Neural progenitor cell (in vitro differentiated cells): ENCODE results near the gene KRT6C. TPM values are rescaled to one million over a fixed set of nuclear protein-coding genes. Genes with fewer than 3 reads are reported as not detected.

Source experiments
- DNase-seq: peaks from one replicate; pipeline ENCODE4 v3.0.0-alpha.2; 2016; ENCODE audit warnings: low spot score
- H2AFZ ChIP-seq: fragments of 200-600 bp; sonication (generic); replicated peaks from 2 replicates; pipeline ENCODE4 v1.6.1; 2016; ENCODE audit warnings: antibody characterized with exemption
- H3F3A ChIP-seq: fragments of 200-600 bp; sonication (generic); 2 replicates; pipeline ENCODE4 v1.6.1; 2016; ENCODE audit warnings: antibody characterized with exemption, low read depth
- H3K27ac ChIP-seq: fragments of 200-600 bp; sonication (generic); 2 replicates; pipeline ENCODE4 v1.5.1; 2016; ENCODE audit warnings: mild to moderate bottlenecking
- H3K27me3 ChIP-seq: fragments of 200-600 bp; sonication (generic); 2 replicates; pipeline ENCODE4 v1.6.1; 2016; ENCODE audit warnings: mild to moderate bottlenecking, moderate library complexity
- H3K36me3 ChIP-seq: fragments of 200-600 bp; sonication (generic); 2 replicates; pipeline ENCODE4 v1.5.1; 2016
- H3K4me1 ChIP-seq: fragments of 200-600 bp; sonication (generic); 2 replicates; pipeline ENCODE4 v1.6.1; 2016; ENCODE audit warnings: mixed run types
- H3K4me2 ChIP-seq: fragments of 200-600 bp; sonication (generic); 2 replicates; pipeline ENCODE4 v1.6.1; 2016
- H3K4me3 ChIP-seq: fragments of 200-600 bp; sonication (generic); 2 replicates; pipeline ENCODE4 v1.5.1; 2016
- H3K79me2 ChIP-seq: fragments of 200-600 bp; sonication (generic); 2 replicates; pipeline ENCODE4 v1.6.1; 2016; ENCODE audit warnings: low read depth
- H3K9ac ChIP-seq: fragments of 200-600 bp; sonication (generic); 2 replicates; pipeline ENCODE4 v1.6.1; 2016
- H3K9me3 ChIP-seq: fragments of 200-600 bp; sonication (generic); 2 replicates; pipeline ENCODE4 v1.5.1; 2016; ENCODE audit warnings: low read depth
- H4K20me1 ChIP-seq: fragments of 200-600 bp; sonication (generic); 2 replicates; pipeline ENCODE4 v1.6.1; 2016; ENCODE audit warnings: low read depth
- H3K27ac Mint-ChIP-seq: 3 replicates; pipeline ENCODE4 v1.8.0; 2021; ENCODE audit warnings: mixed read lengths
- H3K27me3 Mint-ChIP-seq: 2 replicates; pipeline ENCODE4 v1.8.0; 2022; ENCODE audit warnings: low read depth, mild to moderate bottlenecking, inconsistent platforms, moderate library complexity, mixed read lengths; ENCODE audit not compliant: insufficient read depth
- H3K36me3 Mint-ChIP-seq: 3 replicates; pipeline ENCODE4 v1.8.0; 2021; ENCODE audit warnings: mixed read lengths
- H3K4me1 Mint-ChIP-seq: 3 replicates; pipeline ENCODE4 v1.8.0; 2021; ENCODE audit warnings: mixed read lengths
- H3K4me3 Mint-ChIP-seq: 3 replicates; pipeline ENCODE4 v1.8.0; 2021; ENCODE audit warnings: mild to moderate bottlenecking, moderate library complexity, mixed read lengths
- H3K9me3 Mint-ChIP-seq: 3 replicates; pipeline ENCODE4 v1.8.0; 2020; ENCODE audit warnings: mixed read lengths
- EZH2 ChIP-seq: fragments of 200-600 bp; sonication (generic); IDR thresholded peaks from 2 replicates; pipeline ENCODE4 v1.6.1; 2017; ENCODE audit warnings: antibody characterized with exemption, mild to moderate bottlenecking, moderate library complexity
- EZH2phosphoT487 ChIP-seq: fragments of 200-600 bp; sonication (generic); IDR thresholded peaks from 2 replicates; pipeline ENCODE4 v1.6.1; 2017; ENCODE audit warnings: antibody characterized with exemption
- total RNA-seq: library from RNA; depleted of rRNA; stranded (reverse); fragments of >200 nt; gene quantifications from 2 replicates; pipeline ENCODE4 v1.2.3, GENCODE V29; 2015; ENCODE audit warnings: low replicate concordance
- TF ChIP-seq, protein P1 (sequence below): fragments of 200-600 bp; sonication (generic); IDR thresholded peaks from 2 replicates; pipeline ENCODE4 v1.5.1; 2017; ENCODE audit warnings: antibody characterized with exemption, mild to moderate bottlenecking

KRT6C gene
- total RNA-seq, 1 donor from 2014 or later, result not detected

DNA sequence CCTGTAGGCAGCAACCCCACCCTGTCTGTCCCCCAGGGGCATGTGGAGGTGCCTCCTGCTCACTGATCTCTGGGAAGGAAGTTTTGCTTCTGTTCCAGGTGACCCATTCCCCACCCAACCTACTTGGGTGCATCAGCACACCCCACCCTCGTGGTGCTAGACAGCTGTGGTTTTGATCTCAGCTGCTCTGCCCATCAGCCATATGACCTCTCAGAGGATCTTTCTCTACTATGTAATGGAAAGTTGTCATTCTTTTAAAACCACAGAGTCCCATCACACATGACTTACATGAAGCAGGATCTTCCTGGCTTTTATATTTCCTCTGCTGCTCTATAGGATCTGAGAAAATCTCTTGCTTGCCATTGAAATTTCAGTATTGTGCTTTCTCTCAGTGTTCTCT, 53.9 kb downstream of the KRT6C start:
- H3F3A ChIP-seq, result no peaks in the 10 kb centered on the region
- Mint-ChIP-seq H3K4me3 (no peak overlapping the region), H3K27ac (no peak overlapping the region)

DNA sequence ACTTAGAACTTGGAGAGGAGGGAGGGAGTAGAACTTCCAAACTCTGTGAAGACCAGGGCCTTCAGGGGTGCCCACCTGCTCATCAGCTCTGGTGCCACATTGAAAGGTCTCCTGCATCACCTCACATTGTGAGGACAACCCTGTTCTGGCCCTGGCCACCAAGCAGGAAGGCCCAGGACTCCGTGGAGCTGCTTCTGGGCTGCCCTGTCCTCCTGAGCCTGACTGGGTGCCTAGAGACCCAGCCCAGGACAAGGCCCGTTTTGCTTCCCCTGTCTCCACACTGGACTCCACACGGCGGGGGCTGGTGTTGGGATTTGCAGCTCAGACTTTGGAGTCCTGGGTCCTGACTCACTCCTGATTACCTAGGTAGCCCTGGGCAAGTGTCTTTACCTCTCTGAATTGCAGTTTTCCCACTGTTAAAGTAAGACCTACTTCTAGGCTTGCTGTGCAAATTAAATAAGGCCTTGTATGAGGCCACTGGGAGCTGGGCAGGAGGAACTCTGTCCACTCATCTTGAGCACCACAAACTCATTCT, 55.0 kb downstream of the KRT6C start:
- Mint-ChIP-seq H3K4me3 (no peak overlapping the region), H3K36me3 (no peaks in the 10 kb centered on the region), H3K9me3 (no peaks in the 10 kb centered on the region), H3K27ac (no peak overlapping the region), H3K27me3 (peaks cover 6% of the 10 kb centered on the region), H3K4me1 (peaks cover 9% of the 10 kb centered on the region)
- H3K9me3 ChIP-seq, result no peaks in the 10 kb centered on the region
- H3K27ac ChIP-seq, result no peak overlapping the region
- no peaks in the 10 kb centered on the region for H3K27me3 ChIP-seq
- no peaks in the 10 kb centered on the region for H4K20me1 ChIP-seq
- no peak overlapping the region for H3K4me2 ChIP-seq
- no peak for DNase-seq
- no peaks in the 10 kb centered on the region for H3F3A ChIP-seq
- no peak overlapping the region for H2AFZ ChIP-seq
- no peak overlapping the region for H3K9ac ChIP-seq
- TF ChIP-seq, protein P1, sequence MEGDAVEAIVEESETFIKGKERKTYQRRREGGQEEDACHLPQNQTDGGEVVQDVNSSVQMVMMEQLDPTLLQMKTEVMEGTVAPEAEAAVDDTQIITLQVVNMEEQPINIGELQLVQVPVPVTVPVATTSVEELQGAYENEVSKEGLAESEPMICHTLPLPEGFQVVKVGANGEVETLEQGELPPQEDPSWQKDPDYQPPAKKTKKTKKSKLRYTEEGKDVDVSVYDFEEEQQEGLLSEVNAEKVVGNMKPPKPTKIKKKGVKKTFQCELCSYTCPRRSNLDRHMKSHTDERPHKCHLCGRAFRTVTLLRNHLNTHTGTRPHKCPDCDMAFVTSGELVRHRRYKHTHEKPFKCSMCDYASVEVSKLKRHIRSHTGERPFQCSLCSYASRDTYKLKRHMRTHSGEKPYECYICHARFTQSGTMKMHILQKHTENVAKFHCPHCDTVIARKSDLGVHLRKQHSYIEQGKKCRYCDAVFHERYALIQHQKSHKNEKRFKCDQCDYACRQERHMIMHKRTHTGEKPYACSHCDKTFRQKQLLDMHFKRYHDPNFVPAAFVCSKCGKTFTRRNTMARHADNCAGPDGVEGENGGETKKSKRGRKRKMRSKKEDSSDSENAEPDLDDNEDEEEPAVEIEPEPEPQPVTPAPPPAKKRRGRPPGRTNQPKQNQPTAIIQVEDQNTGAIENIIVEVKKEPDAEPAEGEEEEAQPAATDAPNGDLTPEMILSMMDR, result no peak
- no peak for TF ChIP-seq EZH2phosphoT487
- no peak for TF ChIP-seq EZH2
- H3K4me3 ChIP-seq, result no peak overlapping the region
- H3K36me3 ChIP-seq, result no peaks in the 10 kb centered on the region
- peaks cover 9% of the 10 kb centered on the region for H3K4me1 ChIP-seq
- H3K79me2 ChIP-seq, result no peaks in the 10 kb centered on the region

More for the DNA sequence above, 53.9 kb downstream of the KRT6C start:
- H3K27ac ChIP-seq, result no peak overlapping the region
- H3K4me3 ChIP-seq, result no peak overlapping the region
- DNase-seq, result no peak
- Mint-ChIP-seq H3K36me3 (no peaks in the 10 kb centered on the region), H3K9me3 (no peaks in the 10 kb centered on the region), H3K27me3 (peaks cover 6% of the 10 kb centered on the region), H3K4me1 (peaks cover 6% of the 10 kb centered on the region)
- no peaks in the 10 kb centered on the region for H3K27me3 ChIP-seq
- no peak overlapping the region for H2AFZ ChIP-seq
- no peaks in the 10 kb centered on the region for H3K9me3 ChIP-seq
- TF ChIP-seq EZH2 (no peak), EZH2phosphoT487 (no peak)
- TF ChIP-seq, protein P1, result no peak
- no peaks in the 10 kb centered on the region for H4K20me1 ChIP-seq
- no peaks in the 10 kb centered on the region for H3K79me2 ChIP-seq
- no peaks in the 10 kb centered on the region for H3K36me3 ChIP-seq
- no peak overlapping the region for H3K4me2 ChIP-seq
- no peak overlapping the region for H3K9ac ChIP-seq
- H3K4me1 ChIP-seq, result peaks cover 9% of the 10 kb centered on the region

Other genes with a start within 250 kb of the KRT6C start
- 3.2 TPM in 1 of 2 replicates, not detected in the other for gene KRT7, start 240.6 kb downstream of the KRT6C start, total RNA-seq
- not detected in 2 replicates for gene KRT86, start 199.2 kb downstream of the KRT6C start, total RNA-seq
- gene KRT81, start 182.3 kb downstream of the KRT6C start, total RNA-seq, result 0.09 TPM in 1 of 2 replicates, not detected in the other
- not detected in 2 replicates for gene KRT83, start 152.4 kb downstream of the KRT6C start, total RNA-seq
- not detected in 2 replicates for gene KRT85, start 106.3 kb downstream of the KRT6C start, total RNA-seq
- gene KRT84, start 88.2 kb downstream of the KRT6C start, total RNA-seq, result not detected in 2 replicates
- gene KRT82, start 67.5 kb downstream of the KRT6C start, total RNA-seq, result not detected in 2 replicates
- gene KRT75, start 39.4 kb downstream of the KRT6C start, total RNA-seq, result not detected in 2 replicates
- not detected in 2 replicates for gene KRT6B, start 21.7 kb downstream of the KRT6C start, total RNA-seq
- gene KRT6A, start 19.5 kb upstream of the KRT6C start, total RNA-seq, result not detected in 2 replicates
- not detected in 2 replicates for gene KRT5, start 46.6 kb upstream of the KRT6C start, total RNA-seq
- gene KRT71, start 79.3 kb upstream of the KRT6C start, total RNA-seq, result not detected in 2 replicates
- gene KRT74, start 100.0 kb upstream of the KRT6C start, total RNA-seq, result not detected in 2 replicates
- gene KRT72, start 127.7 kb upstream of the KRT6C start, total RNA-seq, result not detected in 2 replicates
- not detected in 2 replicates for gene KRT73, start 144.8 kb upstream of the KRT6C start, total RNA-seq
- not detected in 2 replicates for gene KRT2, start 178.4 kb upstream of the KRT6C start, total RNA-seq
- gene KRT1, start 206.6 kb upstream of the KRT6C start, total RNA-seq, result not detected in 2 replicates
- gene KRT77, start 229.7 kb upstream of the KRT6C start, total RNA-seq, result 0.47 TPM in 1 of 2 replicates, not detected in the other